GM19351 (cell line): Measurements from ENCODE around the gene KCNJ10.

Experiments used
- ATAC-seq: cut with Tn5 transposase; IDR thresholded peaks from one replicate; pipeline ENCODE4 v1.9.1; 2021; ENCODE audit warnings: mild to moderate bottlenecking, moderate library complexity; ENCODE audit not compliant: unreplicated experiment

The KCNJ10 gene

GRCh38 chr1:160099716-160100375 lies 29.9 kb upstream of the KCNJ10 start:
- no peak for ATAC-seq

- peak; percentile 79 for ATAC-seq
Observed at GRCh38 chr1:160098852-160099561, 29.0 kb upstream of the KCNJ10 start.

- peak; percentile 45 for ATAC-seq
Observed at GRCh38 chr1:160097911-160098851, 28.2 kb upstream of the KCNJ10 start, which contains the start of gene IGSF8. TSS of gene IGSF8 (minus strand) at chr1:160098619. CDS start at chr1:160098472, 147 bp downstream.

DNA sequence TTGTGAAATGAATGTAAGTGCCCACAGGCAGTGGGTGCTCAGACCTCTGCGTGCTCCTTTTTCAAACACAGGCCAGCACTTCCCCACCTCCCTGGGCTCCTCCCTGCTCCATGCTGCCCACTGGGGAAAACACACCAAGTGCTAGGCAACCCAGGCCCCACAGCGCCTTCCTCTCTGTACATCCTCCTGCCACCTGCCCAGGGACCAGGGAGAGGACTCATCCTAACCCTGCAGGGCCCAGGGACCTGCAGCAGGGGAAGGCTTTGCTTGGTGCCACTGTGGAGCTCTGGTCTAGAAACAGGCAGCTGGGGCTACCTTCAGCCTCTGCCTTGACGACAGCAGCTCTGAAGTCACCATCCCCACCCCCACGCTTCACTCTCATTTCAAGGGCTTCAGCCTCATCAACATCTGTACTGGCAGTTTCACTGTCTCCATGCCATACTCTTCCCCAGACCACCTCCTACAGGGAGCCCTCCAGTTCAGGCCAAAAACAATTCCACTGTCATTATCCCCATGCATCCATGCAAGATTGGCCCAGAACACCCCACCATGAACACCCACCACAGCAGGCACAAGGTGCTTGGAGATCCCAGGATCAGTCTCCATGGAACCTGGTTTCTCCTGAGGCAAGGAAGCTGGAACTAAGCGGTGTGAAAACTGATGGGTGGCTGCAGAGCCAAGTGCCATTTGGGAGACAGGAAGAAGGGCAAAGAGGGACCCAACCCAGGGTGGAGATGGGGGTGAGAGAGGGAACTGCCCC lies 27.4 kb upstream of the KCNJ10 start:
- no peak for ATAC-seq

GRCh38 chr1:160096274-160097116 lies 26.5 kb upstream of the KCNJ10 start:
- ATAC-seq, result no peak

DNA sequence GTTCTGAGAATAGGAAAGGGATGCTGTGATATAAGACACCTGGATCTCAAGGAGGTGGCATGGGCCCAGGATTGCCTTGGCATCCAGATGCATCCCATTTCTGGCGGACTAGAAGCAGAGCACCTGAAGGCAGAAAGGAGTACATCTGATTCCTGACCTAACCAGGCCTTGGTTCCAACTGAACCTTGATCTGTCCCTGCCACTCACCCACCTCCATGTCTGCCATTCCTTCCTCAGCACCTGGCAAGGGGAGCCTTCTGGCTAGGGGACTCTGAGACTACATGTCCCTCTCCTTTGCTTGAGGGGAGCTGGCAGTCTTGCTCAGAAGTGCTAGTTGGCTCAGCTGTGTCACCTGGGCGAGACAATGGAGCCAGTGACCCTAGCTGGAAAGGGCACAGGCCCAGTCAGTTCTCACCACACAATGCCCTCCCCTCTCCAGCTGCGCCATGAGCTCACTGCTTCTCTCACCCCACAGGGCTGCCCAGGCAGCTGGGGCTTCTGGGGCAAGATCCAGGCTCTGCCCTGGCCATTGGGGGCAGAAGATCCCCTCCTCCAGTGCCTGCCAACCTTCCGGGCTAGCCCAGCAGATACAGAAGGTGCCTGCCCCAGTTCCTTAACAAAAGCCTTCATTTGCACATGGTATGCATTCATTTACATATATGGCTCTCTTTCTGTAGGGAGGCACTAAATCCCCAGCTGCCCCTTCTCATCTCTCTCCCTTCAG lies 25.6 kb upstream of the KCNJ10 start:
- no peak for ATAC-seq

DNA sequence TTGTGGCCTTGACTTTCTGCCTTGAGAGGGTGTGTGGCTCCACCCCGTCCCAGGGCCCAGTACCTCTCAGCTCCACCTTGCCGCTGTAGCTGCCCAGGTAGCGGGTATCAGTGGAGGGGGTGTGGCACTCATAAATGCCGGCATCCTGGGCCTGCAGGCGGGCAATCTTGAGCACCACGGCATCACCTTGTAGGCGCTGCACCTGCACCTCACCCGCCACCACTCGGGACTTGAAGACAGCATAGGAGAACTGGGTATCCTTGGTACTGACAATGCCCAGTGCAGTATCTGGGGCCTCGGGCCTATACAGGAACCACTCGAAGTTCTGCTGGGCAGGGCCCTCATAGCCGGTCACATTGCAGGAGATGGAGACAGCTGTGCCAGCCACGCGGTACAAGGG lies 24.8 kb upstream of the KCNJ10 start:
- no peak for ATAC-seq

DNA sequence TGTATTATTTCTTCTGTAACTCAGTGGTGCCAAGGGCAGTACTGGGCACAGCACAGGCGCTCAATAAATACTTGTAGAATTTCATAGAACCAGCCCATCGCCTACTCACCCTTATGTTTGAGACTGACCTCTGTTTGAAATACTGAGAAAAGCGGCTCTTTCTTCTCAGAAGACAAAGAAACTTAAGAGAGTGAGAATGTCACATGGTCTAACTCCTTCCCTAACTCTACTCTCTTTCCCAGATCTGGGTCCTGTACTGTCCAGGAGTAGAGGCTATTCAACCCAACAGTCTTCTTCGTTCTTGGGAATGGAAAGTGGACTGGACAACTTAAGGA lies 24.3 kb upstream of the KCNJ10 start:
- no peak for ATAC-seq

DNA sequence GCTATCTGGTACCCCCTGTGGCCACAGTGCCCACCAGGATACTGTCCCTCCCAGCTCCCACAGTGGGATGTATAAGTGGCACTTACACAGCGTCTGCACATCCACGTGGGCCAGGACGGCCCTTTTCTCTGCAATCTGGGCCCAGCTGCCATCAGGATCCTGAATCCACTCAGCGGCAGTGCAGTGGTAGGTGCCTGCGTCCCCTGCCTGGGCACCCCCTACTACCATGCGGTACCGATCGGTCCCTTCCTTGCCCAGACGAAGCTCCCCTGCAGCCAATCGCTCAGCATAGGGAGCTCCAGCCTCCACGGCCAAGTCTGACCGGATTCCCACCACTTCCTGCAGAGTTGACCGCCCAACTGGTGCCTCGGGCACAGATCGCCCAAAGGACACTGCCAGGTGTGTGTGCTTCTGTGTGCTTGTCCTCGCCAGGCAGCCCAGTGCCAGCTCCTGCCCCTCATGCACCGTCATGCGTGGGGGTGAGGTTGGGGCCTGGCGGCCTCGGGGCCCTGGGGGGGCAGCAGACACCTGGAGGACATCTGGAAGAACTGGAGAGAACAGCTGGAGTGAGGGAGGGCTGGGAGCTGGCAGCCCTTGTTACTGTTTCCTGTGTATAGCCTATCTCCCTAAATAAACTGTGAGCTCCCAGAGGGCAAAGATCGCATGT lies 23.8 kb upstream of the KCNJ10 start:
- ATAC-seq, result no peak

- no peak for ATAC-seq
Observed at GRCh38 chr1:160093069-160093395, 23.1 kb upstream of the KCNJ10 start.

DNA sequence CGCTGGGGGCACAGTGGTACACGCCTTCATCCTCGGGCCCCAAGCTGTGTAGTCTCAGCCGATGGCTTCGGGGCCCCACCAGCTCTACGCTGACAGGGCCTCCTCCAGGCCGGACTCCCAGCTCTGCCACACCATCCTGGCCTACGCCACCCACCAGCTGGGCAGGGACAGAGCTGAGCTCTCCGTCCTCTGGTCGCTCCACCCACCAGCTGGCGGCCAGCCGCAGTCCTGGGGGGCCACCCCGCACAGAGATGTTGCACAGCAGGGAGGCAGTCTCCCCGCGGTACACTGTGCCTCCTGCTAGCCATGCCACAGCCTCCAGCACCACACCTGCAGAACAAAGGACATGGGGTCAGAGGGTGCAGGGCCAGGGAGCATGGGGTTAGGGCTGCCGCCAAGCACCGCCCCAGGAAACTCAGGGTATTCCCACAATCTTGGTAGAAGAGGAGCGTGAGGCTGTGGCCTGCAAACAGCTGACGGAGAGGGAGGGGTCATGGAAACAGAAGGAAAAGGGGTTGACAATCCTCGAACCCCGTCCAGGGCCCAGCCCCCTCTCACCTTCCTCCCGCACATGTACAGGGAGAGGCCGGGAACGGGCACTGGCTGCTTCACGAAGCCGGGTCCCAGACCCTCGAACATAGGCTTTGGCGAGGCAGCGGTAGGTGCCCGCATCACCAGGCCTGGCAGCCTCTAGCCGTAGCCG lies 22.6 kb upstream of the KCNJ10 start:
- ATAC-seq, result no peak

- no peak for ATAC-seq
Observed at GRCh38 chr1:160091666-160092223, 21.8 kb upstream of the KCNJ10 start.

- no peak for ATAC-seq
Observed at GRCh38 chr1:160090760-160091159, 20.8 kb upstream of the KCNJ10 start.

GRCh38 chr1:160089883-160090282 lies 19.9 kb upstream of the KCNJ10 start:
- no peak for ATAC-seq

DNA sequence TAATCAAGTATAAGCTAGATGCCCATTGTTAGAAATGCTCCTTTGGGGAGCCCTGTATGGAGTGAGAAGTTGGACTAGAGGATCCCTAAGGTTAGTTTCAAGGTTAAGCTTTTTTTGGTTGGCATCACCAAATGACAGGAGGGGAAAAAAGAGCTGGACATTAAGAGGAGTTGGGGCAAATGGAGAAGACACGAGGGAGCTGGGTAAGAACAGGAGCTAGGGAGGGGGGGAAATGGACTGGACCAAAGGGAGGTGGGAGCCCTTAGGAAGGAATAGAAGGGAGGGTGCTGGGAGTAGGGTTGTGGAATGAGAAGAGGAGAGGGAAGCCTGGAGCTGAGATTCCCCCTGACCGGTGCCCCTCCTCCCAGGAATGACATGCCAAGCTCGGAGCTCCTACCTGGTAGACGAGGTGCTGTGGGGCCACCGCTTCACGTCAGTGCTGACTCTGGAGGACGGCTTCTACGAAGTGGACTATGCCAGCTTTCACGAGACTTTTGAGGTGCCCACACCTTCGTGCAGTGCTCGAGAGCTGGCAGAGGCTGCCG lies 17.2 kb upstream of the KCNJ10 start:
- no peak for ATAC-seq

DNA sequence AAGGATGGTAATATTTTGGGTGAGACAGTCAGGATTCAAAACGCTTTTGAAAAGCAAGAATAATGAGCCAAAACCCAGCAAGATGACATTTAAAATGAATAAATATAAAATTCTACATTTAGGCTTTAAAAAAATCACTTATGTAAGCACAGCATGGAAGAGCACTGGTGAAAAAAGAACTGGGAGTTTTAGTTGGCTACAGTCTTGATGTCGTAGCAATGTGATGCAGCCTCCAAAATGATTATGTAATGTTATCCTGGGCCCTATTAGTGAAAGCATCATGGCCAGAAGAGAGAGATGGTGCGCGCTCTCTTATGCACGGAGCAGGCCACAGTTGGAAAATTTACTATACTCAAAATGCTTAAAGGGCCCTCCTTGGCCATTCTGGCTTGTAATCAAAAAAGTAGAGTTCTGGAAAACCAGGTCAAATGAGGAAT lies 16.5 kb upstream of the KCNJ10 start:
- ATAC-seq, result no peak

- peak; percentile 73 for ATAC-seq
Observed at GRCh38 chr1:160085686-160086455, 15.9 kb upstream of the KCNJ10 start.
